HFFc6 (cell line): ENCODE data around the gene MYO1G. TPM values are rescaled to one million over a fixed set of nuclear protein-coding genes. Genes with fewer than 3 reads are reported as not detected.
A peak's percentile ranks its signal among the peaks of the same experiment; 100 is the strongest.
"Not testable (repeated sequence)": the region's sequence is repeated elsewhere in the genome, so short reads cannot be mapped to it uniquely, and the experiment has no call there.

Experiments
- DNase-seq: peaks from one replicate; pipeline ENCODE4 v3.0.0-alpha.2; 2018
- H3K27ac Mint-ChIP-seq: 2 replicates; pipeline ENCODE4 v1.8.0; 2020; ENCODE audit warnings: mild to moderate bottlenecking, mixed read lengths
- H3K27me3 Mint-ChIP-seq: 2 replicates; pipeline ENCODE4 v1.8.0; 2021; ENCODE audit warnings: mild to moderate bottlenecking, moderate library complexity, mixed read lengths; ENCODE audit not compliant: insufficient read depth
- H3K36me3 Mint-ChIP-seq: 2 replicates; pipeline ENCODE4 v1.8.0; 2021; ENCODE audit warnings: low read depth, mixed read lengths
- H3K4me1 Mint-ChIP-seq: 2 replicates; pipeline ENCODE4 v1.8.0; 2020; ENCODE audit warnings: low read depth, mixed read lengths
- H3K4me3 Mint-ChIP-seq: 2 replicates; pipeline ENCODE4 v1.8.0; 2020; ENCODE audit warnings: mild to moderate bottlenecking, moderate library complexity, mixed read lengths
- H3K9me3 Mint-ChIP-seq: 2 replicates; pipeline ENCODE4 v1.8.0; 2020; ENCODE audit warnings: mild to moderate bottlenecking, mixed read lengths
- CTCF ChIP-seq: fragments of 200-600 bp; sonication (generic); IDR thresholded peaks from 2 replicates; pipeline ENCODE4 v1.5.0; 2021; ENCODE audit warnings: antibody characterized with exemption, mild to moderate bottlenecking
- long read RNA-seq: library from polyadenylated mRNA; unstranded; transcript quantifications from one replicate; pipeline ENCODE4 v2.0.0, GENCODE V29; 2019
- total RNA-seq, 6 experiments: library from RNA; stranded (reverse); fragmentation: NEBNext Ultra II Directional; extraction: Animal tissue kit (Norgen Biotek cat#: 25700); gene quantifications; 2 replicates in 1 of 6; 3 replicates in 5 of 6; pipeline ENCODE4 v1.2.3, GENCODE V29; 2021

MYO1G gene
- total RNA-seq: not detected
- long read RNA-seq: 0 reads

- H3K27me3 Mint-ChIP-seq: no peaks in the 10 kb centered on the region; the same call in 1 of the 2 replicates
- peaks cover 21% of the 10 kb centered on the region for H3K4me1 Mint-ChIP-seq
- H3K36me3 Mint-ChIP-seq: peaks cover 8% of the 10 kb centered on the region; the same call in 1 of the 2 replicates
- no peak for DNase-seq
- H3K9me3 Mint-ChIP-seq: no peaks in the 10 kb centered on the region
- no peak within 1 kb of the TSS for H3K4me3 Mint-ChIP-seq
- H3K27ac Mint-ChIP-seq: peak within 1 kb of the TSS; percentile 51; the same call in 1 of the 2 replicates
- no peak for TF ChIP-seq CTCF
Measured at GRCh38 chr7:44978511-44979366, at the start of gene MYO1G. TSS of gene MYO1G (minus strand) at chr7:44979015. CDS start at chr7:44978961, 54 bp downstream.

- Mint-ChIP-seq H3K27ac (no peak overlapping the region), H3K9me3 (no peaks in the 10 kb centered on the region), H3K36me3 (peaks cover 15% of the 10 kb centered on the region), H3K4me3 (no peak overlapping the region), H3K4me1 (peaks cover 39% of the 10 kb centered on the region), H3K27me3 (no peaks in the 10 kb centered on the region)
- no peak for DNase-seq
- no peak for TF ChIP-seq CTCF
Measured at GRCh38 chr7:45028138-45028919, 49.5 kb upstream of the MYO1G start.

- Mint-ChIP-seq H3K27me3 (no peaks in the 10 kb centered on the region), H3K4me1 (peaks cover 33% of the 10 kb centered on the region), H3K4me3 (peak overlapping the region; percentile 1; the same call in 1 of the 2 replicates), H3K27ac (peak overlapping the region; percentile 22), H3K9me3 (no peaks in the 10 kb centered on the region), H3K36me3 (peaks cover 15% of the 10 kb centered on the region)
- no peak for DNase-seq
- no peak for TF ChIP-seq CTCF
Measured at GRCh38 chr7:45027774-45028114, 48.9 kb upstream of the MYO1G start.

- no peak for DNase-seq
- Mint-ChIP-seq H3K4me3 (peak overlapping the region; percentile 1; the same call in 1 of the 2 replicates), H3K27ac (peak overlapping the region; percentile 25), H3K36me3 (peaks cover 15% of the 10 kb centered on the region), H3K27me3 (no peaks in the 10 kb centered on the region), H3K4me1 (peaks cover 28% of the 10 kb centered on the region), H3K9me3 (no peaks in the 10 kb centered on the region)
- no peak for TF ChIP-seq CTCF
Measured at GRCh38 chr7:45026984-45027773, 48.4 kb upstream of the MYO1G start.

- no peaks in the 10 kb centered on the region for H3K9me3 Mint-ChIP-seq
- H3K27ac Mint-ChIP-seq: no peak overlapping the region
- H3K4me1 Mint-ChIP-seq: peaks cover 35% of the 10 kb centered on the region
- no peak for DNase-seq
- no peak overlapping the region for H3K4me3 Mint-ChIP-seq
- TF ChIP-seq CTCF: no peak
- H3K36me3 Mint-ChIP-seq: peaks cover 19% of the 10 kb centered on the region
- no peaks in the 10 kb centered on the region for H3K27me3 Mint-ChIP-seq
Measured at GRCh38 chr7:45026013-45026412, 47.2 kb upstream of the MYO1G start.

GRCh38 chr7:45025473-45025872 is 46.7 kb upstream of the MYO1G start:
- Mint-ChIP-seq H3K4me1 (peaks cover 40% of the 10 kb centered on the region), H3K36me3 (peaks cover 19% of the 10 kb centered on the region)
- DNase-seq, H3K9me3 Mint-ChIP-seq, H3K4me3 Mint-ChIP-seq, H3K27me3 Mint-ChIP-seq, H3K27ac Mint-ChIP-seq: not testable (repeated sequence)
